ENCODE data around the gene MACROD2. TPM values are rescaled to one million over a fixed set of nuclear protein-coding genes. Genes with fewer than 3 reads are reported as not detected.

Gene MACROD2
- total and polyA plus RNA-seq, 4 donors, result 0.66 to 10.5 (median 3.3) TPM

- TF ChIP-seq FOXA1 (IDR thresholded peaks at IDR 0.05), result no peak
- TF ChIP-seq HNF4G (IDR thresholded peaks at IDR 0.05), result no peak
- TF ChIP-seq NR2F2 (IDR thresholded peaks at IDR 0.05), result no peak
- TF ChIP-seq FOXA2 (IDR thresholded peaks at IDR 0.05), result no peak
- peak in 1 of 2 donors; percentile 52 for TF ChIP-seq RAD21 (IDR thresholded peaks at IDR 0.05)
- no peak for TF ChIP-seq EGR1 (IDR thresholded peaks at IDR 0.05; ENCODE audit: low read depth in 2 of 2)
- peak; percentile 74 to 78 for TF ChIP-seq JUND (IDR thresholded peaks at IDR 0.05)
- no peak for TF ChIP-seq GABPA (IDR thresholded peaks at IDR 0.05 in 1 of 2, conservative IDR thresholded peaks at IDR 0.05 in 1 of 2)
- TF ChIP-seq TAF1 (conservative IDR thresholded peaks at IDR 0.05), result no peak
- peak; percentile 24 for TF ChIP-seq YY1 (IDR thresholded peaks at IDR 0.05)
- no peak for TF ChIP-seq REST (IDR thresholded peaks at IDR 0.05)
- no peak for TF ChIP-seq SP1 (IDR thresholded peaks at IDR 0.05)
- peak; percentile 49 to 68 for TF ChIP-seq RXRA (IDR thresholded peaks at IDR 0.05)
- no peak for TF ChIP-seq ZBTB33 (IDR thresholded peaks at IDR 0.05)
- TF ChIP-seq CTCF (IDR thresholded peaks at IDR 0.05; ENCODE audit: low read depth, low read length, missing input control), result no peak
- TF ChIP-seq ATF3 (IDR thresholded peaks at IDR 0.05), result peak; percentile 33
- peak; percentile 40 to 48 for TF ChIP-seq HNF4A (conservative IDR thresholded peaks at IDR 0.05)
- no peak for TF ChIP-seq MAX (IDR thresholded peaks at IDR 0.05)
- Histone ChIP-seq H3K27me3 (ENCODE audit: control insufficient read depth in 4 of 4, insufficient read depth in 4 of 4, low read length in 3 of 4) (no peaks in the 10 kb centered on the region), H3K9ac (ENCODE audit: low read depth in 1 of 2, low read length in 2 of 2) (peak overlapping the region in 1 of 2 donors; percentile 1), H3K4me1 (ENCODE audit: control insufficient read depth in 4 of 4, insufficient read depth in 4 of 4, low read length in 3 of 4) (peaks cover 3 to 32% (median 10%) of the 10 kb centered on the region in 4 donors), H3K9me3 (ENCODE audit: control insufficient read depth in 4 of 4, low read length in 3 of 4) (no peaks in the 10 kb centered on the region), H3K36me3 (ENCODE audit: control insufficient read depth in 4 of 4, insufficient read depth in 3 of 4, low read depth in 1 of 4, low read length in 3 of 4) (no peaks in the 10 kb centered on the region), H3K27ac (ENCODE audit: low read depth in 1 of 2, low read length in 2 of 2) (peak overlapping the region in 1 of 2 donors; percentile 17), H3K4me3 (ENCODE audit: low read depth in 1 of 3, low read length in 3 of 3) (no peak overlapping the region)
- no peak for DNase-seq (ENCODE audit: low spot score)
- 53% methylated on average over 3 of the region's 3 CpGs for WGBS
Measured at GRCh38 chr20:14410869-14411555, 415.7 kb downstream of the MACROD2 start.

Measured in liver (tissue), 9 donors.